Activated CD8-positive, alpha-beta memory T cell treated with anti-CD3 and anti-CD28 coated beads, Interleukin-2, amount 50 U/mL, for 1 hour (primary cell): ENCODE results near the gene UBR3.
"Not testable (repeated sequence)": the region's sequence is repeated elsewhere in the genome, so short reads cannot be mapped to it uniquely, and the experiment has no call there.

ENCODE experiments used
- DNase-seq: peaks from one replicate; pipeline ENCODE4 v3.0.0-alpha.2; 2020; ENCODE audit errors: extremely low read depth

The UBR3 gene

GRCh38 chr2:169827272-169828140 is at the start of gene UBR3:
Gene UBR3, plus strand, starts transcription at chr2:169827454. Its CDS starts 54 bp downstream, at chr2:169827508.
- DNase-seq, result peak; percentile 75

GRCh38 chr2:169778446-169778845 is 48.8 kb upstream of the UBR3 start:
- no peak for DNase-seq

DNA sequence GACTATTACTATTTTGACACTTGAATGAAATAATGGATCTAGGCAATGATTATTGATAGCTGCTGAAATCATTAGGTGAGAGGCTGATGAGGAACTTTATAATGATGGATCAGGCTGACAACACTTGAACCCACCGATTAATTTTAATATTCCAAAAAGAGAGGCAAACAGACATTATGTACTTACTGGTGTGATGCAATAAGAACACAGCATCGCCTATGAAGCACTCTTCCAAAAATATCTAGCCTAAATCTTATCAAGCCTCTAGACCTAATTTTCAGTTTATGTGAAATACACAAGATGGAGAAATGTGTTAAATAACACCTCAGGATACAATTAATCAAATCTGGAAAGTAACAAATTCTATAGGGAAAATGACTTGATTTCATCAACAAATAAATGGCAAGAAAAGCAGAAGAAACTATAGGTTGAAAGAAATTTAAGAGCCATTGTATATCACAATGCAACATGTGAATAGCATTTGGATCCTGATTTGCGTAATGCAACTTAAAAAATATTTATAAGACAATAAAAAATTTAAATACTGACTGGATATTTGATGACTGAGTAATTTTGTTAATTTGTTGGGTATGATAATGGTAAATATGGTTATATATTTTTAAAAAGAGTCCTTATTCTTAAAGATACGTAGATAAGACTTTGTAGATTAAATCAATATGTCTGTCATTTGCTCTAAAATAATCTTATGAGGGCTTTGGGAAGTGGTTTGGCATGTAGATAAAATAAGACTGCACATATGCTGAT is 45.8 kb upstream of the UBR3 start:
- no peak for DNase-seq

DNA sequence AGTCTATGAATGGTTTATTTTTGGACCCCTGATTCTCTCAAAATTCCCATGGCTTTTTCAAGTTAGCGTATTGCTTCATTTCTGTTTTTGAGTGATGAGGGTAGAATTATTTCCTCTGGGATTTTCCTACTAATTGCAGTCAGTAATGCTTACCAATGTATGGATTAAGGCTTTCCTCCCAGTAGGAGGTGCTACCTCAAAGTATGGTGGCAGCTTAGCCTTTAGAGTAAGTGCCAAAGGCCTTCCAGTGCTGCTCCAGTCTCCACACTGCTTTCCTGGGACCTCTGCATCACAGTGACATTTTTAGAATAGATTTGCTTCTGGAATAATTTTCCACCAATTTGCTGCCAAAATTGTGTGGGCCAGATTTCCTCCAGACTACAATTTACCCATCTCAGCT is 44.7 kb upstream of the UBR3 start:
- DNase-seq, result no peak

DNA sequence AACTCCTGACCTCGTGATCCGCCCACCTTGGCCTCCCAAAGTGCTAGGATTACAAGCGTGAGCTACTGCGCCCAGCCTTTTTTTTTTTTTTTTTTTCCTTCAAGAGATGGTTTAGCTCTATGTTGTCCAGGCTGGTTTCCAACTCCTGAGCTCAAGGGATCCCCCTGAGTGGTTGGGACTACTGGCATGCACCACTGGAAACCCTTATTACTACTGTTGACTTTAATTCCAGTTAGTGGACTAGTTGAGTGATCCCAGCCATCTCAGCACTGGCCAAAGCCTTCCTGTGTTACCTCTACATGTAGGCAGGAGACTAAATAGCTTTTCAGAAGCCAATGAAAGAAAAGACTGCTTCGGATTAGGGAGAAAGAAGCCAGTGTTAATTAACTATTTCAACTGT is 36.7 kb upstream of the UBR3 start:
- DNase-seq, result no peak

- DNase-seq, result no peak
Observed at GRCh38 chr2:169795181-169795580, 32.1 kb upstream of the UBR3 start.

DNA sequence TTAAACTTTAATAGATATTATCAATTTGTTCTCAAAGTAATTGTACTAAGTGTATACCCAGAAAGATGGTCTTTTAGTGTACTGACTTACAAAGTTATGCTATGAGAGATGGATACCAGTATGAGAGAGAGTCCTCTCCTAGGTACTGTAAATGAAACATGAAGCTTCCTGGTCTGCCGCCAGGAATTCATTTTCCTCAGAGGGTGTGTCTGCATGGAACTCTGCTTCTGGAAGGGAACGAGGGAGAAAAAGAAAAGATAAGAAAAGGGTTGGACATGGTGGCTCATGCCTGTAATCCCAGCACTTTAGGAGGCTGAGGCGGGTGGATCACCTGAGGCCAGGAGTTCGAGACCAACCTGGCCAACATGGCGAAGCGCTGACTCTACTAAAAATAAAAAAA is 30.8 kb upstream of the UBR3 start:
- DNase-seq, result no peak

DNA sequence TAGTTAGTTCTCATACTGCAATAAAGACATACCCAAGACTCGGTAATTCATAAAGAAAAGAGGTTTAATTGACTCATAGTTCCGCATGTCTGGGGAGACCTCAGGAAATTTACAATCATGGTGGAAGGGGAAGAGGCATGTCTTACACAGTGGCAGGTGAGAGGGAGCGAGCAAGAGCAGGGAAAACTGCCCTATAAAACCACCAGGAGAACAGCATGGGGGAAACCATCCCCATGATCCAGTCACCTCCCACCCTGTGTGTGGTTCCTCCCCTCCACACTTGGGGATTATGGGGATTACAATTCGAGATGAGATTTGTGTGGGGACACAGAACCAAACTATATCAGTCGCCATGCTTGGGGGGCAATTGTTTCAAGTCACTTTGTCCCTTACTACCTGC is 29.7 kb upstream of the UBR3 start:
- DNase-seq, result no peak

DNA sequence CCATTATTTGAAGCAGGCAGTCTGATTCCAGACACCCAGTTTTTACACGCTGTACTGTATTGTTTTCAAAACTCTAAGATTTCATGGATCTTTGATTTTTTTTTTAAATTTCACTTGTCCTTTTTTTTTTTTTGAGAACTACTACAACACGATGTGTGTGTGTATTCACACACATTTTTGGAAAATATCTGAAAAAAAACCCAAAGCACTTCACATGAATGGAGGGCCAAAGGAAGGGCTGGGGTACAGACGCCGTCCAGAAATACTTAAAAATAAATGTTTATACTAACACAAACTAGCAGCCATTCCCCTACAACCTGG is 28.9 kb upstream of the UBR3 start:
- no peak for DNase-seq

- peak; percentile 89 for DNase-seq
Observed at GRCh38 chr2:169798718-169799592, 28.3 kb upstream of the UBR3 start, which contains the start of gene SSB. Gene SSB, plus strand, starts transcription at chr2:169798871. Its CDS starts 2,090 bp downstream, at chr2:169800961.

DNA sequence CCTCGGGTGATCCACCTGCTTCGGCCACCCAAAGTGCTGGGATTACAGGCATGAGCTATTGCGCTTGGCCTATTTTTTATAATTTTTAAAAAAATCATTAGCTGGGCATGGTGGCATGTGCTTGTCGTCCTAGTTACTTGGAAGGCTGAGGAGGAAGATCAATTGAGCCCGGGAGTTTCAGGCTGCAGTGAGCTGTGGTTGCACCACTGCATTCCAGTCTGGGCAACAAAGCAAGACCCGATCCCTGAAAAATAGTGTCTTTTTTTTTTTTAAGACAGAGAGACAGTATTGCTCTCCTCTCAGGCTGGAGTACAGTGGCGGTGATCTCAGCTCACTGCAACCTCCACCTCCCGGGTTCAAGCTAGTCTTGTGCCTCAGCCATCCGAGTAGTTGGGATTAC is 23.8 kb upstream of the UBR3 start:
- no peak for DNase-seq

DNA sequence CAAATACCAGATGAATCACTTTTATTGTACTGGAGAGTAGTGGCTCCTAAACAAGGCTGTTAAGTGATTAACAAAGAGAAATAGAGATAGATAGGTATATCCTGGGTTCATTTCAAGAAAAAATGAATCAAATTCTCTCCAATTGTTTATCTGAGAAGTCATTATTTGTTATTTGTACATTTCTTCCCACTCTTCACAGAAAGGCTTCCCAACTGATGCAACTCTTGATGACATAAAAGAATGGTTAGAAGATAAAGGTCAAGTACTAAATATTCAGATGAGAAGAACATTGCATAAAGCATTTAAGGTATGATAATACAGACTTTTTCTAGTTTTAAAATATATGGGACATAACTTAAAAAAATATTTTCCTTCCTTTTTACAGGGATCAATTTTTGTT is 20.7 kb upstream of the UBR3 start:
- DNase-seq, result no peak

DNA sequence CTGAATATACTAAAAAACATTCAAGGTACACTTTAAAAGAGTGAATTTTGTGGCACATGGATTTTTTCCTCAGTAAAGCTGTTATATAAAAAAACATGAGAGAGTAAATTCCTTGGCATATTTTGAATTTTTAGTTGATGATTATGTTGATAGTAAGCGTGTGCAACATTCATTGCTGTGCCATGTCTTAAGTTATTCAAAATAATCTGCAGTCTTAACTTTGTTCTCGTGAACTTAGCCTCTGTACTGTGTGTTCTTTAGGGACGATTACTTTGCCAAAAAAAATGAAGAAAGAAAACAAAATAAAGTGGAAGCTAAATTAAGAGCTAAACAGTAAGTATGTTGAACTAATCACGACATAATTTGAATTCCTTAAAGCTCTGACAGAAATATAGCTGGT is 19.0 kb upstream of the UBR3 start:
- no peak for DNase-seq

DNA sequence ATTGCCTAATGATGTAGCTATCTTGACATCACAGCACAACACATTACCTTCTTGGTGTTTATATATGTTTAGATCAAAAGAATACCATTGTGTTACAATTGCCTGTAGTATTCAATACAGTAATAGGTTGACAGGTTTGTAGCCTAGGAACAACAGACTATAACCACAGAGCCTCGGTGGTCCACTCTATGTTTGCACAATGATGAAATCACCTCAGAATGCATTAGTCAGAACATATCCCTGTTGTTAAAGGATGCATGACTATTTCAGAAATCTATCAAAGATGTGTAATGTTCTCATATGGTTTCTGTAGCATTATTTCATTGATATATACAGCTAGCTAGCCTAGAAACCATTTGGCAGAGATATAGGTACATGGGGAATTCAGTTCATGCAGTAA is 11.4 kb upstream of the UBR3 start:
- DNase-seq, result no peak

DNA sequence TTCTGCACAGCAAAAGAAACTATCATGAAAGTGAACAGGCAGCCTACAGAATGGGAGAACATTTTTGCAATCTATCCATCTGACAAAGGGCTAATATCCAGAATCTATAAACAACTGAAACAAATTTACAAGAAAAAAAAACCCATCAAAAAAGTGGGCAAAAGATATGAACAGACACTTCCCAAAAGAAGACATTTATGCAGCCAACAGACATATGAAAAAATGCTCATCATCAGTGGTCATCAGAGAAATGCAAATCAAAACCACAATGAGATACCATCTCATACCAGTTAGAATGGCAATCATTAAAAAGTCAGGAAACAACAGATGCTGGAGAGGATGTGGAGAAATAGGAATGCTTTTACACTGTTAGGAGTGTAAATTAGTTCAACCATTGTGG is 10.3 kb upstream of the UBR3 start:
- not testable (repeated sequence) for DNase-seq

DNA sequence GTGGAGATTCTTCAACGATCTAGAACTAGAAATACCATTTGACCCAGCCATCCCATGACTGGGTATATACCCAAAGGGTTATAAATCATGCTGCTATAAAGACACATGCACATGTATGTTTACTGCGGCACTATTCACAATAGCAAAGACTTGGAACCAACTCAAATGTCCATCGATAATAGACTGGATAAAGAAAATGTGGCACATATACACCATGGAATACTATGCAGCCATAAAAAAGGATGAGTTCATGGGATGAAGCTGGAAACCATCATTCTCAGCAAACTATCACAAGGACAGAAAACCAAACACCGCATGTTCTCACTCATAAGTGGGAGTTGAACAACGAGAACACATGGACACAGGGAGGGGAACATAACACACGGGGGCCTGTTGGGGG is 9.9 kb upstream of the UBR3 start:
- not testable (repeated sequence) for DNase-seq

DNA sequence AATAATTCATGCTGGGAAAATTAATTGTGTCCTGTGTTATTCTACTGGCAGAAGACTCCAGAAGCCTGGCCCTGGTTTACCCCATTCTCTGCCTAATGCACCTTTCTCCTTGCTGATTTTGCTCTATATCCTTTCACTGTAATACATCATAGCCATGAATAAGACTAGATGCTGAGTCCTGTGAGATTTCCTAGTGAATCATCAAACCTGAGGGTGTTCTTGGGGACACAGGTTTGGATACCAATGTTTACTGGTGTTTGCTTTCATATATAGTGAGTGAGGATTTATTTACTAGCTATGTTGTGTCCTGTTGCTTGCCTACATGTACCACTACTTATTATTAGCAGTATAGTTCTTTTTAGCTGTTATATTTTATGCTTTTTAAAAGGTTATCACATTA is 9.0 kb upstream of the UBR3 start:
- DNase-seq, result no peak

- DNase-seq, result no peak
Observed at GRCh38 chr2:169819106-169819505, 8.1 kb upstream of the UBR3 start.

DNA sequence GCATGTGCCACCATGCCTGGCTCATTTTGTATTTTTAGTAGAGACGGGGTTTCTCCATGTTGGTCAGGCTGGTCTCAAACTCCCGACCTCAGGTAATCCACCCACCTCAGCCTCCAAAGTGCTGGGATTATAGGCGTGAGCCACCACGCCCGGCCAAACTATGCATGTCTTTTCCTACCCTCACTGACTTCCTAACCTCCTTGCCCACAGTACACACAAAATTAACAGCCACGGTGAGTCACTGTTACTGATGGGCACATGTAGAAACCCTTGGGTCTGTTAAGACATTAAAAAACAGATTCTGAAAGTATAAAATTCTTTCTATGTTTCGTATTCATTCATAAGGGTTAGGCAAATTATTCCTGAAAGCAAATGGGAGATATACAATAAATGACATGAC is 7.2 kb upstream of the UBR3 start:
- DNase-seq, result not testable (repeated sequence)

- no peak for DNase-seq
Observed at GRCh38 chr2:169822036-169822435, 5.2 kb upstream of the UBR3 start.

- no peak for DNase-seq
Observed at GRCh38 chr2:169822785-169823392, 4.4 kb upstream of the UBR3 start.

GRCh38 chr2:169823996-169824372 is 3.3 kb upstream of the UBR3 start:
- no peak for DNase-seq
